Panc1 (cell line): ENCODE data around the gene ENTPD8. TPM values are rescaled to one million over a fixed set of nuclear protein-coding genes. Genes with fewer than 3 reads are reported as not detected.
A peak's percentile ranks its signal among the peaks of the same experiment; 100 is the strongest.

Experiments used
- ATAC-seq: fragments of 200-7000 bp; cut with Tn5 transposase; 2 replicates; pipeline ENCODE4 v1.9.1; 2020; ENCODE audit warnings: mild to moderate bottlenecking, moderate library complexity
- BruUV-seq: library from RNA; stranded (reverse); fragments of 400-500 nt; replicated peaks from 2 replicates; lab custom pipeline; 2021; lab: Mats Ljungman, UMichigan
- CTCF ChIA-PET: fragments of 300-600 bp; sonication (Branson Sonifier 250); formaldehyde crosslinking; loops from one replicate; lab custom pipeline; 2022; ENCODE audit warnings: antibody characterized with exemption; lab: Charles Lee
- POLR2A ChIA-PET: fragments of 300-600 bp; sonication (Branson Sonifier 250); formaldehyde crosslinking; loops from one replicate; lab custom pipeline; 2022; ENCODE audit warnings: antibody characterized with exemption; lab: Charles Lee
- DNase-seq: peaks from one replicate; pipeline ENCODE4 v3.0.0-alpha.2; 2010; ENCODE audit warnings: low read depth, low spot score
- H3K27ac ChIP-seq: 2 replicates; pipeline ENCODE4 v1.5.1; 2011; ENCODE audit warnings: mild to moderate bottlenecking, low read length, inconsistent platforms
- H3K27me3 ChIP-seq: fragments of 200-500 bp; sonication (Bioruptor generic); 2 replicates; pipeline ENCODE4 v1.6.0; 2014; ENCODE audit warnings: low read length, inconsistent platforms; ENCODE audit not compliant: control insufficient read depth, insufficient read depth
- H3K36me3 ChIP-seq: fragments of 200-500 bp; sonication (Bioruptor generic); 2 replicates; pipeline ENCODE4 v1.5.1; 2014; ENCODE audit warnings: inconsistent platforms, mild to moderate bottlenecking, low read length, moderate library complexity; ENCODE audit not compliant: control insufficient read depth, insufficient read depth
- H3K4me1 ChIP-seq: 2 replicates; pipeline ENCODE4 v1.5.1; 2011; ENCODE audit warnings: inconsistent platforms, mild to moderate bottlenecking, low read length, moderate library complexity; ENCODE audit not compliant: control insufficient read depth, insufficient read depth
- H3K4me3 ChIP-seq, 2 experiments: 2 replicates each; pipeline ENCODE4 v1.5.1; 2011 to 2012; ENCODE audit warnings: low read depth in 2 of 2, low read length in 2 of 2, mild to moderate bottlenecking in 2 of 2, inconsistent platforms in 1 of 2, moderate library complexity in 1 of 2
- H3K9me3 ChIP-seq: fragments of 200-500 bp; sonication (Bioruptor generic); 2 replicates; pipeline ENCODE4 v1.5.1; 2014; ENCODE audit warnings: low read depth, mild to moderate bottlenecking, inconsistent platforms, low read length, moderate library complexity; ENCODE audit not compliant: control insufficient read depth, insufficient read depth
- POLR2AphosphoS5 ChIP-seq: IDR thresholded peaks from 2 replicates; pipeline ENCODE4 v1.6.1; 2012; ENCODE audit warnings: mild to moderate bottlenecking, low read depth, low read length, moderate library complexity
- SIN3A ChIP-seq: IDR thresholded peaks from 2 replicates; pipeline ENCODE4 v1.6.1; 2012; ENCODE audit warnings: low read depth, mild to moderate bottlenecking, low read length, moderate library complexity, borderline replicate concordance; ENCODE audit not compliant: insufficient read depth
- TCF7L2 ChIP-seq: IDR thresholded peaks from 2 replicates; pipeline ENCODE4 v1.6.1; 2011; ENCODE audit warnings: mild to moderate bottlenecking, low read depth, low read length, inconsistent platforms
- in situ Hi-C: cut with HindIII; loops from 2 replicates; pipeline ENCODE4 v1.10.0; 2016; ENCODE audit warnings: low sequenced_read_pairs, low pct_unique_long_range_greater_than_20kb
- intact Hi-C: fragments of 100-400 bp; cut with micrococcal nuclease; formaldehyde crosslinking; loops from one replicate; pipeline ENCODE4 v1.10.0; 2022; ENCODE audit not compliant: unreplicated experiment
- total RNA-seq: library from RNA; stranded (reverse); gene quantifications from one replicate; pipeline ENCODE4 v1.2.1, GENCODE V29; 2021; ENCODE audit not compliant: unreplicated experiment
- TF ChIP-seq, protein P1 (sequence below): fragments of 450-650 bp; IDR thresholded peaks from 2 replicates; pipeline ENCODE4 v1.5.1; 2017; ENCODE audit warnings: mild to moderate bottlenecking
- TF ChIP-seq, protein P2 (sequence below), 2 experiments: IDR thresholded peaks; 2 replicates each; pipeline ENCODE4 v1.6.1; 2011 to 2012; ENCODE audit warnings: low read depth in 2 of 2, control low read depth in 1 of 2, low read length in 1 of 2, mild to moderate bottlenecking in 1 of 2, moderate library complexity in 1 of 2; ENCODE audit not compliant: insufficient read depth in 1 of 2

The ENTPD8 gene
- total RNA-seq, 1 experiment from 2014 or later: 3.9 TPM

- DNase-seq (no peak), ATAC-seq (peak; percentile 43)
- no peaks in the 10 kb centered on the region; the same call in 1 of the 2 replicates for H3K36me3 ChIP-seq
- in situ Hi-C loops (no loop called here), intact Hi-C loops (no loop called here)
- ChIA-PET CTCF (no interaction called here), POLR2A (no interaction called here)
- TF ChIP-seq TCF7L2 (no peak), POLR2AphosphoS5 (no peak), SIN3A (no peak)
- TF ChIP-seq, protein P1, sequence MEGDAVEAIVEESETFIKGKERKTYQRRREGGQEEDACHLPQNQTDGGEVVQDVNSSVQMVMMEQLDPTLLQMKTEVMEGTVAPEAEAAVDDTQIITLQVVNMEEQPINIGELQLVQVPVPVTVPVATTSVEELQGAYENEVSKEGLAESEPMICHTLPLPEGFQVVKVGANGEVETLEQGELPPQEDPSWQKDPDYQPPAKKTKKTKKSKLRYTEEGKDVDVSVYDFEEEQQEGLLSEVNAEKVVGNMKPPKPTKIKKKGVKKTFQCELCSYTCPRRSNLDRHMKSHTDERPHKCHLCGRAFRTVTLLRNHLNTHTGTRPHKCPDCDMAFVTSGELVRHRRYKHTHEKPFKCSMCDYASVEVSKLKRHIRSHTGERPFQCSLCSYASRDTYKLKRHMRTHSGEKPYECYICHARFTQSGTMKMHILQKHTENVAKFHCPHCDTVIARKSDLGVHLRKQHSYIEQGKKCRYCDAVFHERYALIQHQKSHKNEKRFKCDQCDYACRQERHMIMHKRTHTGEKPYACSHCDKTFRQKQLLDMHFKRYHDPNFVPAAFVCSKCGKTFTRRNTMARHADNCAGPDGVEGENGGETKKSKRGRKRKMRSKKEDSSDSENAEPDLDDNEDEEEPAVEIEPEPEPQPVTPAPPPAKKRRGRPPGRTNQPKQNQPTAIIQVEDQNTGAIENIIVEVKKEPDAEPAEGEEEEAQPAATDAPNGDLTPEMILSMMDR: no peak
- TF ChIP-seq, protein P2, sequence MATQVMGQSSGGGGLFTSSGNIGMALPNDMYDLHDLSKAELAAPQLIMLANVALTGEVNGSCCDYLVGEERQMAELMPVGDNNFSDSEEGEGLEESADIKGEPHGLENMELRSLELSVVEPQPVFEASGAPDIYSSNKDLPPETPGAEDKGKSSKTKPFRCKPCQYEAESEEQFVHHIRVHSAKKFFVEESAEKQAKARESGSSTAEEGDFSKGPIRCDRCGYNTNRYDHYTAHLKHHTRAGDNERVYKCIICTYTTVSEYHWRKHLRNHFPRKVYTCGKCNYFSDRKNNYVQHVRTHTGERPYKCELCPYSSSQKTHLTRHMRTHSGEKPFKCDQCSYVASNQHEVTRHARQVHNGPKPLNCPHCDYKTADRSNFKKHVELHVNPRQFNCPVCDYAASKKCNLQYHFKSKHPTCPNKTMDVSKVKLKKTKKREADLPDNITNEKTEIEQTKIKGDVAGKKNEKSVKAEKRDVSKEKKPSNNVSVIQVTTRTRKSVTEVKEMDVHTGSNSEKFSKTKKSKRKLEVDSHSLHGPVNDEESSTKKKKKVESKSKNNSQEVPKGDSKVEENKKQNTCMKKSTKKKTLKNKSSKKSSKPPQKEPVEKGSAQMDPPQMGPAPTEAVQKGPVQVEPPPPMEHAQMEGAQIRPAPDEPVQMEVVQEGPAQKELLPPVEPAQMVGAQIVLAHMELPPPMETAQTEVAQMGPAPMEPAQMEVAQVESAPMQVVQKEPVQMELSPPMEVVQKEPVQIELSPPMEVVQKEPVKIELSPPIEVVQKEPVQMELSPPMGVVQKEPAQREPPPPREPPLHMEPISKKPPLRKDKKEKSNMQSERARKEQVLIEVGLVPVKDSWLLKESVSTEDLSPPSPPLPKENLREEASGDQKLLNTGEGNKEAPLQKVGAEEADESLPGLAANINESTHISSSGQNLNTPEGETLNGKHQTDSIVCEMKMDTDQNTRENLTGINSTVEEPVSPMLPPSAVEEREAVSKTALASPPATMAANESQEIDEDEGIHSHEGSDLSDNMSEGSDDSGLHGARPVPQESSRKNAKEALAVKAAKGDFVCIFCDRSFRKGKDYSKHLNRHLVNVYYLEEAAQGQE (IDR thresholded peaks at IDR 0.05; ENCODE audit: insufficient read depth in 1 of 2, low read depth in 2 of 2, low read length in 1 of 2): no peak
- no TSS peak for BruUV-seq
- no peaks in the 10 kb centered on the region for H3K9me3 ChIP-seq
- peak overlapping the region; percentile 39; the same call in 1 of the 2 replicates for H3K27ac ChIP-seq
- H3K4me1 ChIP-seq: peaks cover 30% of the 10 kb centered on the region
- peak overlapping the region; percentile 60 to 63 for H3K4me3 ChIP-seq
- H3K27me3 ChIP-seq: no peaks in the 10 kb centered on the region
Observed at GRCh38 chr9:137458194-137459151, 17.3 kb upstream of the ENTPD8 start.

- Histone ChIP-seq H3K27ac (peak overlapping the region; percentile 17; the same call in 1 of the 2 replicates), H3K4me1 (peaks cover 30% of the 10 kb centered on the region)
- CTCF ChIA-PET: no interaction called here
Observed at GRCh38 chr9:137457406-137458193, 16.4 kb upstream of the ENTPD8 start.

More at GRCh38 chr9:137457406-137458193, 16.4 kb upstream of the ENTPD8 start:
- in situ Hi-C loops: no loop called here
- Histone ChIP-seq H3K27me3 (no peaks in the 10 kb centered on the region), H3K36me3 (no peaks in the 10 kb centered on the region; the same call in 1 of the 2 replicates), H3K9me3 (no peaks in the 10 kb centered on the region), H3K4me3 (peak overlapping the region; percentile 60 to 63)
- POLR2A ChIA-PET: no interaction called here
- DNase-seq (no peak), ATAC-seq (no peak)
- TF ChIP-seq POLR2AphosphoS5 (no peak), SIN3A (no peak), TCF7L2 (no peak)
- TF ChIP-seq, protein P2 (IDR thresholded peaks at IDR 0.05; ENCODE audit: insufficient read depth in 1 of 2, low read depth in 2 of 2, low read length in 1 of 2): no peak
- TF ChIP-seq, protein P1: no peak
- intact Hi-C loops: no loop called here
- no TSS peak for BruUV-seq
